ENCODE results near the gene CHST1. TPM values are rescaled to one million over a fixed set of nuclear protein-coding genes. Genes with fewer than 3 reads are reported as not detected.

Gene CHST1
- total RNA-seq, 1 donor from 2014 or later, result 4.9 TPM

GRCh38 chr11:45605051-45605450, 60.4 kb downstream of the CHST1 start:
- DNase-seq, result no peak
- H3K4me1 ChIP-seq, result peaks cover 4% of the 10 kb centered on the region
- no peak for TF ChIP-seq CTCF (IDR thresholded peaks at IDR 0.05)
- H3K27ac ChIP-seq, result no peak overlapping the region
- no peaks in the 10 kb centered on the region for H3K36me3 ChIP-seq
- no peak for ATAC-seq
- H3K4me3 ChIP-seq, result no peak overlapping the region
- H3K9me3 ChIP-seq, result no peaks in the 10 kb centered on the region
- intact Hi-C loops (cut with DNase I), result no loop called here
- H3K27me3 ChIP-seq, result peaks cover 5% of the 10 kb centered on the region

- ATAC-seq, result no peak
- DNase-seq, result no peak
- Histone ChIP-seq H3K4me1 (peaks cover 4% of the 10 kb centered on the region), H3K4me3 (no peak overlapping the region), H3K27me3 (peaks cover 5% of the 10 kb centered on the region), H3K27ac (no peak overlapping the region), H3K36me3 (no peaks in the 10 kb centered on the region), H3K9me3 (no peaks in the 10 kb centered on the region)
- intact Hi-C loops (cut with DNase I), result no loop called here
- TF ChIP-seq CTCF (IDR thresholded peaks at IDR 0.05), result no peak
Measured at GRCh38 chr11:45603946-45604682, 61.3 kb downstream of the CHST1 start.

- peaks cover under 1% of the 10 kb centered on the region for H3K4me1 ChIP-seq
- intact Hi-C loops (cut with DNase I), result no loop called here
- ATAC-seq (no peak), DNase-seq (no peak)
- H3K27me3 ChIP-seq, result peaks cover 10% of the 10 kb centered on the region
- H3K36me3 ChIP-seq, result no peaks in the 10 kb centered on the region
- H3K4me3 ChIP-seq, result no peak overlapping the region
- no peak for TF ChIP-seq CTCF (IDR thresholded peaks at IDR 0.05)
- no peak overlapping the region for H3K27ac ChIP-seq
- H3K9me3 ChIP-seq, result no peaks in the 10 kb centered on the region
Measured at GRCh38 chr11:45599161-45599943, 66.1 kb downstream of the CHST1 start.

Small RNA genes within 50 kb of the gene (microRNA-seq; reads per million reads assigned to microRNA genes)
- gene MIR7154 (ENCODE audit: borderline microRNAs expressed), result not detected

Other genes with a start within 250 kb of the CHST1 start
- 25.1 TPM for gene SLC35C1, start 139.5 kb upstream of the CHST1 start, total RNA-seq
- 54.2 TPM for gene CRY2, start 181.9 kb upstream of the CHST1 start, total RNA-seq
- 6.4 TPM for gene MAPK8IP1, start 220.0 kb upstream of the CHST1 start, total RNA-seq
- 0.75 TPM for gene FREY1, start 241.6 kb upstream of the CHST1 start, total RNA-seq